ENCODE data around the gene AKT2. TPM values are rescaled to one million over a fixed set of nuclear protein-coding genes. Genes with fewer than 3 reads are reported as not detected.

The AKT2 gene
- total RNA-seq, 6 experiments from 2014 or later: 83.2 to 132 (median 107) TPM

GRCh38 chr19:40274585-40275544, 10.3 kb downstream of the AKT2 start:
- DNase-seq: no peak
- TF ChIP-seq CTCF (IDR thresholded peaks at IDR 0.05): no peak
- TF ChIP-seq POLR2A (IDR thresholded peaks at IDR 0.05): no peak
- Histone ChIP-seq H3K9me3 (no peaks in the 10 kb centered on the region), H3K4me1 (peaks cover 0 to 34% (median 15%) of the 10 kb centered on the region in 4 donors), H3K4me3 (no peak overlapping the region), H3K36me3 (peaks cover 0 to 2% (median 0%) of the 10 kb centered on the region in 4 donors), H3K27ac (no peak overlapping the region), H3K27me3 (no peaks in the 10 kb centered on the region)
- 64% methylated on average over 9 of the region's 28 CpGs for WGBS (ENCODE audit: insufficient coverage, low coverage, low lambda C conversion rate, missing lambda C conversion rate)
- ATAC-seq: no peak
- intact Hi-C loops (cut with DNase I): loop anchor here in 1 of 2 donors (10.0 kb wide), 1 partner anchor 50 kb away; the partner anchor contains the start of gene CCNP

GRCh38 chr19:40273469-40274360, 11.4 kb downstream of the AKT2 start:
- Histone ChIP-seq H3K4me3 (no peak overlapping the region), H3K27ac (no peak overlapping the region), H3K4me1 (peaks cover 0 to 23% (median 10%) of the 10 kb centered on the region in 4 donors), H3K9me3 (no peaks in the 10 kb centered on the region), H3K27me3 (no peaks in the 10 kb centered on the region), H3K36me3 (peaks cover 0 to 2% (median 0%) of the 10 kb centered on the region in 4 donors)
- ATAC-seq (no peak), DNase-seq (no peak)
- TF ChIP-seq POLR2A (IDR thresholded peaks at IDR 0.05) (no peak), CTCF (IDR thresholded peaks at IDR 0.05) (no peak)
- WGBS (ENCODE audit: insufficient coverage, low coverage, low lambda C conversion rate, missing lambda C conversion rate): 63% methylated on average over 8 of the region's 14 CpGs
- intact Hi-C loops (cut with DNase I): loop anchor here in 1 of 2 donors (10.0 kb wide), 1 partner anchor 49 kb away; the partner anchor contains the start of gene CCNP

- ATAC-seq (no peak), DNase-seq (no peak)
- no peaks in the 10 kb centered on the region for H3K27me3 ChIP-seq
- TF ChIP-seq CTCF (IDR thresholded peaks at IDR 0.05) (no peak), POLR2A (IDR thresholded peaks at IDR 0.05) (no peak)
- intact Hi-C loops (cut with DNase I): loop anchor here in 1 of 2 donors (10.0 kb wide), 1 partner anchor 47 kb away; the partner anchor contains the start of gene CCNP
- 93% methylated on average over 8 of the region's 14 CpGs for WGBS (ENCODE audit: insufficient coverage, low coverage, low lambda C conversion rate, missing lambda C conversion rate)
- H3K27ac ChIP-seq: no peak overlapping the region
- no peak overlapping the region for H3K4me3 ChIP-seq
- H3K4me1 ChIP-seq: peaks cover 0 to 19% (median 5%) of the 10 kb centered on the region in 4 donors
- H3K9me3 ChIP-seq: no peaks in the 10 kb centered on the region
- peaks cover 0 to 2% (median 0%) of the 10 kb centered on the region in 4 donors for H3K36me3 ChIP-seq
Observed at GRCh38 chr19:40272261-40272660, 12.9 kb downstream of the AKT2 start.

- Histone ChIP-seq H3K36me3 (peaks cover 0 to 2% (median 0%) of the 10 kb centered on the region in 4 donors), H3K4me3 (no peak overlapping the region), H3K27me3 (no peaks in the 10 kb centered on the region), H3K4me1 (peaks cover 0 to 15% (median 5%) of the 10 kb centered on the region in 4 donors), H3K27ac (no peak overlapping the region), H3K9me3 (no peaks in the 10 kb centered on the region)
- intact Hi-C loops (cut with DNase I): loop anchor here in 1 of 2 donors (10.0 kb wide), 1 partner anchor 47 kb away; the partner anchor contains the start of gene CCNP
- ATAC-seq (no peak), DNase-seq (no peak)
- no CpG with 5 or more reads among the region's 4 CpGs for WGBS (ENCODE audit: insufficient coverage, low coverage, low lambda C conversion rate, missing lambda C conversion rate)
- TF ChIP-seq POLR2A (IDR thresholded peaks at IDR 0.05) (no peak), CTCF (IDR thresholded peaks at IDR 0.05) (no peak)
Observed at GRCh38 chr19:40271706-40272105, 13.4 kb downstream of the AKT2 start.

Measured in right lobe of liver (tissue), 6 donors.